ENCODE measurements around the gene CTNNA1.

Gene CTNNA1

GRCh38 chr5:138948471-138949222, 195.4 kb downstream of the CTNNA1 start:
- no peak for DNase-seq (ENCODE audit: low read depth in 2 of 2)

- no peak for DNase-seq (ENCODE audit: low read depth in 2 of 2)
Measured at GRCh38 chr5:138949223-138949574, 196.0 kb downstream of the CTNNA1 start.

GRCh38 chr5:138949988-138950387, 196.8 kb downstream of the CTNNA1 start:
- no peak for DNase-seq (ENCODE audit: low read depth in 2 of 2)

GRCh38 chr5:138950421-138951031, 197.3 kb downstream of the CTNNA1 start:
- no peak for DNase-seq (ENCODE audit: low read depth in 2 of 2)

GRCh38 chr5:138951091-138951985, 198.1 kb downstream of the CTNNA1 start:
- DNase-seq (ENCODE audit: low read depth in 2 of 2): no peak

- DNase-seq (ENCODE audit: low read depth in 2 of 2): no peak
Measured at GRCh38 chr5:138951986-138952735, 198.9 kb downstream of the CTNNA1 start.

- DNase-seq (ENCODE audit: low read depth in 2 of 2): no peak
Measured at GRCh38 chr5:138952962-138953361, 199.7 kb downstream of the CTNNA1 start.

- DNase-seq (ENCODE audit: low read depth in 2 of 2): no peak
Measured at GRCh38 chr5:138953387-138954256, 200.4 kb downstream of the CTNNA1 start.

GRCh38 chr5:138954257-138955012, 201.2 kb downstream of the CTNNA1 start:
- DNase-seq (ENCODE audit: low read depth in 2 of 2): no peak

GRCh38 chr5:138955013-138955660, 201.9 kb downstream of the CTNNA1 start:
- no peak for DNase-seq (ENCODE audit: low read depth in 2 of 2)

GRCh38 chr5:138955671-138956295, 202.6 kb downstream of the CTNNA1 start:
- DNase-seq (ENCODE audit: low read depth in 2 of 2): no peak

GRCh38 chr5:138956801-138957200, 203.6 kb downstream of the CTNNA1 start:
- DNase-seq (ENCODE audit: low read depth in 2 of 2): no peak

- no peak for DNase-seq (ENCODE audit: low read depth in 2 of 2)
Measured at GRCh38 chr5:138960145-138960692, 207.0 kb downstream of the CTNNA1 start.

GRCh38 chr5:138961221-138961620, 208.0 kb downstream of the CTNNA1 start:
- no peak for DNase-seq (ENCODE audit: low read depth in 2 of 2)

- DNase-seq (ENCODE audit: low read depth in 2 of 2): no peak
Measured at GRCh38 chr5:138961729-138962128, 208.5 kb downstream of the CTNNA1 start.

- DNase-seq (ENCODE audit: low read depth in 2 of 2): no peak
Measured at GRCh38 chr5:138962614-138963370, 209.6 kb downstream of the CTNNA1 start.

GRCh38 chr5:138963763-138964371, 210.6 kb downstream of the CTNNA1 start:
- DNase-seq (ENCODE audit: low read depth in 2 of 2): no peak

Measured in stimulated activated CD4-positive, alpha-beta T cell treated with anti-CD3 and anti-CD28 coated beads, Interleukin-1b, Interleukin-23, amount 100 ng/mL, for 4 hours (primary cell).